Measurements from ENCODE around the gene ERH. TPM values are rescaled to one million over a fixed set of nuclear protein-coding genes. Genes with fewer than 3 reads are reported as not detected.

Gene ERH
- total and polyA plus RNA-seq, 2 donors (not counting 1 experiment from before 2014, with no cell fraction given) = 29.3 to 169 TPM

DNA sequence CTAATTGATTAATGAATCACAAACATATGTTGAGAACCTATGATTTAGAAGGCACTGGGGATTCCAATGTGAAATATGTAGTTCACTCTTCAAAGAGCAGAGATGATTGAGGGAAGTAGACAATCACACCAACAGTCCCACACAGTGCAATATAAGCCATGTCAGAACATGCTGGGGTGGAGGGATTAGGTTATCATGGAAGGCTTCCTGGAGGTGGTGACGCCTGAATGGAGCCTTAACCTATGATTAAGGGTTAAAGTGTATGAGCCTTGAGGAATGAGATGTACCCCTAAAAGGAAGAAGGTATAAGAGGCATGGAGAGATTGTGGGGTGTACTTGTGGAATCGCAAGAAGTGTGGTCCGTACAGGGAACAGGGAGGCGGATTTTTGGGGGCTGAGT, 31.3 kb downstream of the ERH start:
- Mint-ChIP-seq H3K27me3 (no peaks in the 10 kb centered on the region), H3K27ac (no peak overlapping the region), H3K4me3 (no peak overlapping the region), H3K9me3 (ENCODE audit: insufficient read depth) (no peaks in the 10 kb centered on the region), H3K4me1 (no peaks in the 10 kb centered on the region)
- ChIA-PET CTCF (interaction anchor here (0.5 to 1.2 kb wide), 2 partner anchors 12 to 1203 kb away, joined by 3 read pairs; no protein-coding TSS in a partner anchor), POLR2A (no interaction called here)
- Histone ChIP-seq H3K27ac (ENCODE audit: low read length in 2 of 2) (no peak overlapping the region), H3K4me2 (replicated peaks; ENCODE audit: low read depth, low read length, poor library complexity, severe bottlenecking) (no peak overlapping the region), H2AFZ (ENCODE audit: insufficient read depth, low read depth, low read length, poor library complexity, severe bottlenecking) (no peak overlapping the region), H4K20me1 (ENCODE audit: control insufficient read depth, insufficient read depth, low read length, poor library complexity, severe bottlenecking) (no peaks in the 10 kb centered on the region), H3K4me1 (ENCODE audit: control insufficient read depth in 2 of 2, insufficient read depth in 2 of 2, low read length in 2 of 2) (no peaks in the 10 kb centered on the region), H3K36me3 (replicated peaks in 1 of 2; ENCODE audit: control extremely low read depth in 1 of 2, control insufficient read depth in 1 of 2, extremely low read depth in 1 of 2, insufficient read depth in 2 of 2, low read length in 1 of 2) (no peaks in the 10 kb centered on the region), H3K4me3 (ENCODE audit: control extremely low read depth in 1 of 5, extremely low read depth in 1 of 5, insufficient read depth in 1 of 5, low read depth in 2 of 5, low read length in 4 of 5) (no peak overlapping the region), H3K79me2 (ENCODE audit: control insufficient read depth, insufficient read depth, low read length) (no peaks in the 10 kb centered on the region), H3K9ac (ENCODE audit: low read length) (no peak overlapping the region), H3K9me3 (ENCODE audit: control extremely low read depth in 1 of 3, control insufficient read depth in 2 of 3, insufficient read depth in 1 of 3, low read length in 2 of 3) (no peaks in the 10 kb centered on the region), H3K27me3 (replicated peaks in 1 of 4; ENCODE audit: control extremely low read depth in 1 of 4, control insufficient read depth in 3 of 4, insufficient read depth in 4 of 4, low read length in 3 of 4) (peaks cover 0 to 5% (median 1%) of the 10 kb centered on the region in 4 experiments)
- TF ChIP-seq, protein P1, sequence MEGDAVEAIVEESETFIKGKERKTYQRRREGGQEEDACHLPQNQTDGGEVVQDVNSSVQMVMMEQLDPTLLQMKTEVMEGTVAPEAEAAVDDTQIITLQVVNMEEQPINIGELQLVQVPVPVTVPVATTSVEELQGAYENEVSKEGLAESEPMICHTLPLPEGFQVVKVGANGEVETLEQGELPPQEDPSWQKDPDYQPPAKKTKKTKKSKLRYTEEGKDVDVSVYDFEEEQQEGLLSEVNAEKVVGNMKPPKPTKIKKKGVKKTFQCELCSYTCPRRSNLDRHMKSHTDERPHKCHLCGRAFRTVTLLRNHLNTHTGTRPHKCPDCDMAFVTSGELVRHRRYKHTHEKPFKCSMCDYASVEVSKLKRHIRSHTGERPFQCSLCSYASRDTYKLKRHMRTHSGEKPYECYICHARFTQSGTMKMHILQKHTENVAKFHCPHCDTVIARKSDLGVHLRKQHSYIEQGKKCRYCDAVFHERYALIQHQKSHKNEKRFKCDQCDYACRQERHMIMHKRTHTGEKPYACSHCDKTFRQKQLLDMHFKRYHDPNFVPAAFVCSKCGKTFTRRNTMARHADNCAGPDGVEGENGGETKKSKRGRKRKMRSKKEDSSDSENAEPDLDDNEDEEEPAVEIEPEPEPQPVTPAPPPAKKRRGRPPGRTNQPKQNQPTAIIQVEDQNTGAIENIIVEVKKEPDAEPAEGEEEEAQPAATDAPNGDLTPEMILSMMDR (IDR thresholded peaks at IDR 0.05) = no peak
- no peak for TF ChIP-seq EZH2 (IDR thresholded peaks at IDR 0.05; ENCODE audit: borderline replicate concordance, insufficient read depth, low read depth, low read length, poor library complexity, severe bottlenecking)
- DNase-seq = no peak
- intact Hi-C loops (cut with micrococcal nuclease) = no loop called here
- ATAC-seq (ENCODE audit: low read depth) = no peak
- 100% methylated on average over 4 of the region's 4 CpGs for WGBS (ENCODE audit: insufficient coverage)

DNA sequence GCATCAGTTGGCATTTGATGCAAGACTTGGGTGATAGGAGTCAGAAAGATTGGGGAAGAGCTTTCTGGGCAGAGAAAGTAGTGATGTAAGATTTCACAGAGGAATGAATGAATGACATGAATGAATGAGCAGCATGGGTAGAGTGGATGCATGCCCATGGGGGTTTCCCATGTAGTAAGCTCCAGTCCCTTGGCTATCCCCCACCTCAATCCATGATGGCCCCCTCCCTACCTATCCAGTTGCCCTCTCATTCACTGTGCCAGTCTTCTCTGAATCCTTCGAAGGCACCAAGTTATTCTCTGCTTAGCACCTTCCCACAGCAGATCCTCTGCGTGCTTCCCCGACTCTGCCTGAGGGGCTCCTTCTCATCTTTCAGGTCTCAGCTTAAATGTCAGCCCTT, 32.0 kb downstream of the ERH start:
- H3K9ac ChIP-seq (ENCODE audit: low read length) = no peak overlapping the region
- ChIA-PET CTCF (interaction anchor here (0.5 to 1.8 kb wide), 3 partner anchors 11 to 1204 kb away, joined by 3 to 4 read pairs (median 3); no protein-coding TSS in a partner anchor), POLR2A (no interaction called here)
- Mint-ChIP-seq H3K27ac (no peak overlapping the region), H3K9me3 (ENCODE audit: insufficient read depth) (no peaks in the 10 kb centered on the region), H3K27me3 (no peaks in the 10 kb centered on the region), H3K4me1 (peaks cover 3% of the 10 kb centered on the region), H3K4me3 (no peak overlapping the region)
- no peak overlapping the region for H3K4me3 ChIP-seq (ENCODE audit: control extremely low read depth in 1 of 5, extremely low read depth in 1 of 5, insufficient read depth in 1 of 5, low read depth in 2 of 5, low read length in 4 of 5)
- H3K27me3 ChIP-seq (replicated peaks in 1 of 4; ENCODE audit: control extremely low read depth in 1 of 4, control insufficient read depth in 3 of 4, insufficient read depth in 4 of 4, low read length in 3 of 4) = peaks cover 0 to 5% (median 1%) of the 10 kb centered on the region in 4 experiments
- no peaks in the 10 kb centered on the region for H3K36me3 ChIP-seq (replicated peaks in 1 of 2; ENCODE audit: control extremely low read depth in 1 of 2, control insufficient read depth in 1 of 2, extremely low read depth in 1 of 2, insufficient read depth in 2 of 2, low read length in 1 of 2)
- intact Hi-C loops (cut with micrococcal nuclease) = no loop called here
- no peaks in the 10 kb centered on the region for H4K20me1 ChIP-seq (ENCODE audit: control insufficient read depth, insufficient read depth, low read length, poor library complexity, severe bottlenecking)
- peaks cover 1 to 2% of the 10 kb centered on the region in 2 donors for H3K4me1 ChIP-seq (ENCODE audit: control insufficient read depth in 2 of 2, insufficient read depth in 2 of 2, low read length in 2 of 2)
- DNase-seq (no peak), ATAC-seq (ENCODE audit: low read depth) (no peak)
- no peaks in the 10 kb centered on the region for H3K9me3 ChIP-seq (ENCODE audit: control extremely low read depth in 1 of 3, control insufficient read depth in 2 of 3, insufficient read depth in 1 of 3, low read length in 2 of 3)
- H3K27ac ChIP-seq (ENCODE audit: low read length in 2 of 2) = no peak overlapping the region
- no peak for TF ChIP-seq EZH2 (IDR thresholded peaks at IDR 0.05; ENCODE audit: borderline replicate concordance, insufficient read depth, low read depth, low read length, poor library complexity, severe bottlenecking)
- TF ChIP-seq, protein P1 (IDR thresholded peaks at IDR 0.05) = no peak
- no peak overlapping the region for H3K4me2 ChIP-seq (replicated peaks; ENCODE audit: low read depth, low read length, poor library complexity, severe bottlenecking)
- H3K79me2 ChIP-seq (ENCODE audit: control insufficient read depth, insufficient read depth, low read length) = no peaks in the 10 kb centered on the region
- no peak overlapping the region for H2AFZ ChIP-seq (ENCODE audit: insufficient read depth, low read depth, low read length, poor library complexity, severe bottlenecking)
- WGBS (ENCODE audit: insufficient coverage) = 83% methylated on average over 3 of the region's 3 CpGs
